D721Med (cell line): ENCODE results near the gene MIPOL1.

Experiments used
- DNase-seq: peaks from one replicate; pipeline ENCODE4 v3.0.0; 2011; ENCODE audit warnings: low spot score; ENCODE audit not compliant: insufficient read length
- FAIRE-seq: peaks from 2 replicates; lab custom pipeline; 2011; peaks lifted over from hg19 to GRCh38; lab: Jason Lieb, UNC
- TF ChIP-seq, protein P1 (sequence below): IDR thresholded peaks from 2 replicates; pipeline ENCODE4 v1.5.1; 2012; ENCODE audit warnings: mild to moderate bottlenecking, control low read depth; ENCODE audit not compliant: insufficient read depth; ENCODE audit errors: missing control alignments

The MIPOL1 gene

DNA sequence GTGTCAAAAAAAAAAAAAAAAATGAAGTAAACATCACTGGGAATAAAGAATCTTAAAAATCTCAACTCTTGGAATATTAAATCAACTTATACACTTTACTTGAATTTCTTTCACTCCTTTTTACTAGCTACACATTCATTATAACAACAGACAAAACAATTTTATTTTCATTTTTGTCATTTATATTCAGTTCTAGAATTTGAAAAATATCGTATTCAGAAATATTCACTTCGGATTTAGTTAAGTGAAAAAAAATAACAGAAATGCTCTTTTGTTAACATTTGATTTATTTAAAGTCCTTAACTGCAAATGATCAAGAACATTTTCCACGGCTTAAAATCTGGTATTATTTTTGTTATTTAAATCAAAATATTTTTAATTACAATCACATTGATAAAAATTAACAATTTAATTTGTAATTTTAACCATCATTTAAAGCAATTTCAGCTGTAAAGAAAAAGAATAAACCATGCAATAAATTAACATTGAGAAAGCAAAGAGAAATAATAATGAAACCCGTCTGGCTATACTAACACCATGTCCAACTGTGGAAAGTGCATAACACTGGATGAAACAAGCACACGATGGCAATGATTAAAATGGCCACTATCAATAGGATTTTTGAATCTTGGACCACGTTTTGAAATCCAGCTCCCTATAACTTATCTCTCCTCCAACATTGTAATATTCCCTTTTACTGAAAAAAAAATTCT is 392.1 kb downstream of the MIPOL1 start:
- DNase-seq = no peak
- TF ChIP-seq, protein P1, sequence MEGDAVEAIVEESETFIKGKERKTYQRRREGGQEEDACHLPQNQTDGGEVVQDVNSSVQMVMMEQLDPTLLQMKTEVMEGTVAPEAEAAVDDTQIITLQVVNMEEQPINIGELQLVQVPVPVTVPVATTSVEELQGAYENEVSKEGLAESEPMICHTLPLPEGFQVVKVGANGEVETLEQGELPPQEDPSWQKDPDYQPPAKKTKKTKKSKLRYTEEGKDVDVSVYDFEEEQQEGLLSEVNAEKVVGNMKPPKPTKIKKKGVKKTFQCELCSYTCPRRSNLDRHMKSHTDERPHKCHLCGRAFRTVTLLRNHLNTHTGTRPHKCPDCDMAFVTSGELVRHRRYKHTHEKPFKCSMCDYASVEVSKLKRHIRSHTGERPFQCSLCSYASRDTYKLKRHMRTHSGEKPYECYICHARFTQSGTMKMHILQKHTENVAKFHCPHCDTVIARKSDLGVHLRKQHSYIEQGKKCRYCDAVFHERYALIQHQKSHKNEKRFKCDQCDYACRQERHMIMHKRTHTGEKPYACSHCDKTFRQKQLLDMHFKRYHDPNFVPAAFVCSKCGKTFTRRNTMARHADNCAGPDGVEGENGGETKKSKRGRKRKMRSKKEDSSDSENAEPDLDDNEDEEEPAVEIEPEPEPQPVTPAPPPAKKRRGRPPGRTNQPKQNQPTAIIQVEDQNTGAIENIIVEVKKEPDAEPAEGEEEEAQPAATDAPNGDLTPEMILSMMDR = no peak
- no peak for FAIRE-seq

DNA sequence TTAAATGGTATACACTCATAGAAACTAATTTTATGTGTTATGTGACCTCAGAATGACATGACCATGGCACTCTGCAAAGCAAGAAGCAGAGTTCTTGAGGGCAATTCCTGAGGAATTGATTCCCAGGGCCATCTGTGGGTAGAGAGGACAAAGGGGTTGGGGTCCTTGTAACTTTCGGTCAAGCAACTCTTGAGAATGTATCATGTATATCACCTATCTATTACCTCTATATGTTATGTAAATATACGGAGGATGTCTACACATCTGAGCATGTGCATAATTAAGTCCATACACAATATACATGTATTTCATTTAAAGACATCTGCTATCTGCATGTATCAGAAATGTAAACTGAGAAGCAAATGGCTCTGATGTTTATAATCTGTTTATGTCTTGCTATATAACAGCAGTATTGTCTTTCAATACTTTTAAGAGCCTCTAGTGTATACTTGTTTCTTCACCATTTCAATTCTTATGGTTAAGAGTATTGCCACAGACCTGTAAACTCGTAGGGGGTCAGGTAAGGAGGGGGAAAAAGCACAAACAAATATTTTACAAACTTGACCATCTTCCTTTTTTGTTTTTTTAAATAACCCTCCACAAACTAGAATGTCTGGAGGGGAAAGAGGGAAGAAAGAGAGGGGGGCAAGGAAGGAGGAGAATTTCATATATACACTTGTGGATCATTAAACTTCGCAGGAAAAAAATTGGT is 392.8 kb downstream of the MIPOL1 start:
- FAIRE-seq = no peak
- DNase-seq = no peak
- TF ChIP-seq, protein P1 = no peak

DNA sequence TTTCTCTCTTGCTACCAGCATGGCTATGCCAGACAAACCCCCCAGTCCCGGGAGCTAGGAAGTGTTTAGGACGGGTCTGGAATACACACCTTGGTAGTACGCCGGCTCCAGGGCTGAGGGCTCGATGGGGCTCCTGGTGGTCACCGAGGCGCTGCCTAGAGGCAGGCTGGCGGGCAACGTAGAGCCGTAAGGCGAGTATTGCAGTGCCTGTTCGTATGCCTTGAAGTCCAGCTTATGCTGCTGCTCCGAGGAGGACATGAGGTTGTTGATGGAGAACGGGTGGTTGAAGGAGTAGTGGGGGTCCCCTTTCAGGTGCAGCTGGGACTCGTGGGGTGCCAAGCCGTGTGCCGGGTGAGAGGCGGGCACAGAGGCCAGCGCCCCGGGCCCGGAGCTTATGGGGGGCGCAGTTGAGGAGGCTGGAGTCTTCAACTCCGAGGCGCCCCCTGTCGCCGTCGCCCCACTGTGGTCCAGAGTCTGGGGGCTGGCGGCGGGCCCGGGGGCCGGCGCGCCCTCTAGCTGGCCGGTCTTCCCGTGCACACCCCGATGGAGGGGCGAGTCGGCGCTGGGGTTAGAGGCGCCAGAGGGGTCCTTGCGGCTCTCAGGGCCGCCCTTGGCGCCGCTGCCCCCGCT is 393.7 kb downstream of the MIPOL1 start:
- TF ChIP-seq, protein P1 = no peak
- no peak for FAIRE-seq
- no peak for DNase-seq

DNA sequence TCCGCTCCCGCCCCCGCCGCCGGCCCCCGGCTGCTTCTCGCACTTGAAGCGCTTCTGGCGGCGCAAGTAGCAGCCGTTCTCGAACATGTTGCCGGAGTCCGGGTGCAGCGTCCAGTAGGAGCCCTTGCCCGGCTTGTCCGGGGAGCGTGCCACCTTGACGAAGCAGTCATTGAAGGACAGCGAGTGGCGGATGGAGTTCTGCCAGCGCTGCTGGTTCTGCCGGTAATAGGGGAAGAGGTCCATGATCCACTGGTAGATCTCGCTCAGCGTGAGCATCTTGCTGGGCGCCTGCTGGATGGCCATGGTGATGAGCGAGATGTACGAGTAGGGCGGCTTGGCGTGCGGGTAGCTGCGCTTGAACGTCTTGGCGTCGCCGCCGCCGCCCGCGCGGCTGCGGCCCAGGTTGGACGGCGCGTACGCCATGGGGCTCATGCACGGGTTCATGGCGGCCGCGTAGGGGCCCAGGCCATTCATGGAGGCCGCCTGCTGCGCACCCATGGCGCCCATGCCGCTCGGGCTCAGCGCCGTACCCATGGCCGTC is 394.3 kb downstream of the MIPOL1 start:
- DNase-seq (no peak), FAIRE-seq (no peak)
- TF ChIP-seq, protein P1 = no peak

DNA sequence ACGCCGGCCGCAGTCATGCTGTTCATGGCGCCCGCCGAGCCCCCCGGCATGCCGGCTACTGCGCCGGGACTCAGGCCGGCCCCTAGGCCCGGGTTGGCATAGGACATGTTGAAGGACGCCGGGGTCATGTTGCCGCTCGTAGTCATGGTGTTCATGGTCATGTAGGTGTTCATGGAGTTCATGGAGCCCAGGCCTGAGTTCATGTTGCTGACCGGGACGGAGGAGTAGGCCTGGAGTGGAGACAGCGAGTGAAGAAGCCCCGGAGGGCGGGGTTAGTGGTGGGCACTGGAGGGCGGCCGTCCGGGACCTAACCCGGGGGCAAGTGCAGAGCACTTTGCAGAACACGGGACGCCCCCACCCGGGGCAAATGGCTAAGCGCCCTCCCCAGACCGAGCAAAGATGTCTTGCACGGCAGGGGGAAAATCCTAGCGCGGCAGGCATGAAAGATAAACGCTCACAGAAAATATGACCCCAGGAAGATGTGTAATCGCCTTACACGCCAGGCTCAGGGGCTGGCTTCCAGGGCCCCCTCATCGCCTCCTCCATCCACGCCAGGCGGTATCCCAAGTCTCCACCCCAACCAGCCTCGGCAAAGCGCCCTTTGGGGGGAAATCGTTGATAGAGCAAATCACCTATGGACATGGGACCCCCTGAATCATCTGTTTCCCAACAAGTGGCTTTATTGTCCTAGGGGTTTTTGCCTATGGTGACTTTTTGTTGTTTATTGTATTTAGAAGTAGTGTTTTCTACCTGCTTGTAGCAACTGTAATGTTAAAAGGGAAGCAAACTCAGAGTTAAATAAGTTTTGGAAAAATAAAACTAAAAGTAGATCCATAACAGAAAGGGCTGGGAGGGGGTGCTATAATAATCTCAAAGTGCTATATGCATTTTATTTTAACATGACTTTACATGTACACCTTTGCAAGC is 395.0 kb downstream of the MIPOL1 start:
- no peak for FAIRE-seq
- no peak for DNase-seq

More for the DNA sequence above, 395.0 kb downstream of the MIPOL1 start:
- TF ChIP-seq, protein P1 = no peak
